Epithelial cell of proximal tubule (primary cell): Measurements from ENCODE around the gene LINC01488. TPM values are rescaled to one million over a fixed set of nuclear protein-coding genes. Genes with fewer than 3 reads are reported as not detected.

ENCODE experiments used
- total RNA-seq: library from RNA; depleted of rRNA; stranded (reverse); fragments of >200 nt; gene quantifications from 2 replicates; pipeline ENCODE4 v1.2.3, GENCODE V29; 2015

The LINC01488 gene
- total RNA-seq, 1 donor from 2014 or later, result not detected

Other genes with a start within 250 kb of the LINC01488 start
- gene MYEOV, start 187.5 kb upstream of the LINC01488 start, total RNA-seq, result 8.6 and 14.9 TPM in 2 replicates
- 345 and 533 TPM in 2 replicates for gene CCND1, start 159.5 kb downstream of the LINC01488 start, total RNA-seq
- 15.9 and 17.3 TPM in 2 replicates for gene LTO1, start 193.7 kb downstream of the LINC01488 start, total RNA-seq
- gene FGF19, start 222.4 kb downstream of the LINC01488 start, total RNA-seq, result not detected in 2 replicates